CD14-positive monocyte (primary cell): ENCODE results near the gene LCLAT1. TPM values are rescaled to one million over a fixed set of nuclear protein-coding genes. Genes with fewer than 3 reads are reported as not detected.

Source experiments
- DNase-seq, 3 donors: peaks; one replicate each; pipeline ENCODE4 v3.0.0-alpha.2; 2011 to 2022
- H2AFZ ChIP-seq: 2 replicates; pipeline ENCODE4 v1.6.0; 2012; ENCODE audit warnings: mild to moderate bottlenecking, low read depth, low read length, inconsistent platforms; ENCODE audit not compliant: insufficient read depth, poor library complexity, severe bottlenecking
- H3K27ac ChIP-seq, 2 donors: 1 replicate in 1 of 2; 2 replicates in 1 of 2; pipeline ENCODE4 v1.5.1; 2012 to 2013; ENCODE audit warnings: low read length in 2 of 2, control low read depth in 1 of 2, inconsistent platforms in 1 of 2, low read depth in 1 of 2, mild to moderate bottlenecking in 1 of 2
- H3K27me3 ChIP-seq, 2 donors: one replicate each; pipeline versions ENCODE4 v1.6.0 to v1.6.1; 2011 to 2013; ENCODE audit warnings: low read length in 2 of 2; ENCODE audit not compliant: control insufficient read depth in 2 of 2, insufficient read depth in 2 of 2
- H3K36me3 ChIP-seq, 2 donors: replicated peaks in 1 of 2; 1 replicate in 1 of 2; 2 replicates in 1 of 2; pipeline versions ENCODE4 v1.5.1 to v1.6.1; 2012 to 2013; ENCODE audit warnings: low read length in 2 of 2, control low read depth in 1 of 2, inconsistent platforms in 1 of 2, mild to moderate bottlenecking in 1 of 2; ENCODE audit not compliant: insufficient read depth in 2 of 2, control insufficient read depth in 1 of 2
- H3K4me1 ChIP-seq, 2 donors: 1 replicate in 1 of 2; 2 replicates in 1 of 2; pipeline versions ENCODE4 v1.5.1 to v1.6.1; 2012 to 2013; ENCODE audit warnings: low read length in 2 of 2, control low read depth in 1 of 2, inconsistent platforms in 1 of 2, mild to moderate bottlenecking in 1 of 2, moderate library complexity in 1 of 2; ENCODE audit not compliant: insufficient read depth in 2 of 2, control insufficient read depth in 1 of 2
- H3K4me2 ChIP-seq: replicated peaks from 2 replicates; pipeline ENCODE3; 2012; ENCODE audit warnings: low read length, moderate library complexity, mild to moderate bottlenecking; ENCODE audit not compliant: poor library complexity, severe bottlenecking; ENCODE audit errors: extremely low read depth
- H3K4me3 ChIP-seq, 3 experiments: fragments of 200-600 bp in 1 of 3; sonication (generic) in 1 of 3; replicated peaks in 1 of 3; 1 replicate in 2 of 3; 2 replicates in 1 of 3; pipeline ENCODE4 v1.5.1; 2011 to 2013; ENCODE audit warnings: low read length in 3 of 3, mild to moderate bottlenecking in 3 of 3, control low read depth in 2 of 3, low read depth in 2 of 3, inconsistent platforms in 1 of 3, moderate library complexity in 1 of 3
- H3K79me2 ChIP-seq: 2 replicates; pipeline ENCODE4 v1.6.0; 2012; ENCODE audit warnings: mild to moderate bottlenecking, control low read depth, inconsistent platforms, low read length, moderate library complexity; ENCODE audit not compliant: insufficient read depth
- H3K9ac ChIP-seq: 2 replicates; pipeline ENCODE4 v1.6.0; 2017; ENCODE audit warnings: low read length, mild to moderate bottlenecking; ENCODE audit not compliant: insufficient read depth, poor library complexity, severe bottlenecking
- H3K9me3 ChIP-seq, 2 donors: replicated peaks in 1 of 2; 1 replicate in 1 of 2; 2 replicates in 1 of 2; pipeline versions ENCODE4 v1.5.1 to v1.6.1; 2012 to 2013; ENCODE audit warnings: low read length in 2 of 2, control low read depth in 1 of 2; ENCODE audit not compliant: control insufficient read depth in 1 of 2, insufficient read depth in 1 of 2
- H4K20me1 ChIP-seq: 2 replicates; pipeline ENCODE4 v1.6.0; 2012; ENCODE audit warnings: mild to moderate bottlenecking, low read length, control low read depth, moderate library complexity; ENCODE audit not compliant: insufficient read depth
- H3K27ac Mint-ChIP-seq, 7 donors: one replicate each; pipeline ENCODE4 v1.8.0; 2020; ENCODE audit warnings: mild to moderate bottlenecking in 7 of 7, mixed read lengths in 7 of 7, moderate library complexity in 6 of 7, inconsistent platforms in 2 of 7
- H3K27me3 Mint-ChIP-seq, 3 donors: one replicate each; pipeline ENCODE4 v1.8.0; 2021 to 2022; ENCODE audit warnings: low read depth in 3 of 3, mild to moderate bottlenecking in 3 of 3, mixed read lengths in 3 of 3, moderate library complexity in 3 of 3, inconsistent platforms in 1 of 3
- H3K36me3 Mint-ChIP-seq, 2 donors: one replicate each; pipeline ENCODE4 v1.8.0; 2020; ENCODE audit warnings: mixed read lengths in 2 of 2, inconsistent platforms in 1 of 2, mild to moderate bottlenecking in 1 of 2
- H3K4me1 Mint-ChIP-seq: one replicate; pipeline ENCODE4 v1.8.0; 2020; ENCODE audit warnings: mild to moderate bottlenecking, mixed read lengths
- H3K4me3 Mint-ChIP-seq, 2 donors: one replicate each; pipeline ENCODE4 v1.8.0; 2020; ENCODE audit warnings: mild to moderate bottlenecking in 2 of 2, mixed read lengths in 2 of 2, moderate library complexity in 1 of 2
- H3K9me3 Mint-ChIP-seq, 7 donors: one replicate each; pipeline ENCODE4 v1.8.0; 2020 to 2022; ENCODE audit warnings: mixed read lengths in 7 of 7, mild to moderate bottlenecking in 6 of 7, moderate library complexity in 6 of 7, inconsistent platforms in 2 of 7
- WGBS: methylation state at CpG from one replicate; pipeline ENCODE4 v1.1.5; 2013; ENCODE audit warnings: missing lambda C conversion rate; ENCODE audit not compliant: insufficient coverage; 5-methylcytosine and 5-hydroxymethylcytosine counted together
- intact Hi-C, 2 donors: fragments of 100-400 bp; cut with micrococcal nuclease; formaldehyde crosslinking; loops; one replicate each; pipeline versions ENCODE4 v1.15.0 to v1.15.1; 2023
- polyA plus RNA-seq, 3 donors: library from polyadenylated mRNA; depleted of rRNA in 1 of 3; unstranded in 2 of 3; stranded (reverse) in 1 of 3; fragments of 300-500 nt in 2 of 3; fragments of >200 nt in 1 of 3; fragmentation: Illumina TruSeq in 2 of 3; gene quantifications; 1 replicate in 2 of 3; 2 replicates in 1 of 3; pipeline ENCODE4 v1.2.3, GENCODE V29; 2012 to 2021
- TF ChIP-seq, protein P1 (sequence below): fragments of 200-600 bp; IDR thresholded peaks from one replicate; pipeline ENCODE4 v1.8.0; 2022; ENCODE audit warnings: antibody characterized with exemption, mild to moderate bottlenecking

LCLAT1 gene
- polyA plus RNA-seq, 3 donors: 1.2 to 5.7 (median 1.3) TPM

DNA sequence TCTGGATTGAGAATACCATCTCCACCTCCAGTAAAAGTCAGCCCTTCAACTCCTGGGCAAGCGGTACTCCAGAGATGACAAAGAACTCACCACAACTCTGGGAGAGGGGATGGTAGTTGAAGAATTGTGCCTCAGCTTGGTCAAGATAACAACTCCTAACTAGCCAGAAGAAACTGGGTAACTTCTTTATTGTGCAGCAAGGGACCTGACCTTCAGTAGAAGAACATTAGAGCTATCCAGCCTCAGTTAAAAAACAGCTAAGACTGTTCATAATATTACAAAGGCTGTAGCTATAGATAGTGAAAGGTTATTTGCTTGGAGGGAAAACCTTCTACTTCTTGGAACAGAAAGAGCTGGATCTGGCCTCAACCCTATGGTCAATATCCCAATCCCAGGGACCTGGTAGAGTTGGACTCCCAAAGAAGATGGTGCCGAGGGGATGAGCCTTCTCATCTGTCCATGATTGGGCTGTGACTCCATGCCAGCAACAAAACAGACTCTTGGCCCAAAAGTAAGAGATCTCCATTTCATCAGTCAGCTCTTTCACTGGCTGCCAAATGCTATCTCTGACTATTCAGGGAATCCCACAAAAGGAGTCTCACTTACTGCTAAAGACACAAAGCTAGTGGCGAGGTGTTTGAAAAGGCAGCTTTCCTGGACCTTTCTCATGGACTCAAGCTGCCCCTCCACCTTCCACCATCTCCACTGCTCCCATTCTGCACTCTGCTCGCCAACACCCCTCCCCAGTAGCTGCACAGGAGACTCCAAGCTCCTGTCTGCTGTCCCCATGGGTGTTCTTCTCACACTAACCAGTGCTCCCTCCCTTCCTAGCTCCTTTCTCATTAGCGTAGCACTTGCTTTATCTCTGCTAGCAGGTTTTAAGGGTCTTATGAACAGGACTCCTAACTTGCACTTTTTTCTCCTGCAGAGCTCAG is 214.4 kb downstream of the LCLAT1 start:
- Mint-ChIP-seq H3K27ac (no peak overlapping the region), H3K9me3 (peaks cover 0 to 15% (median 5%) of the 10 kb centered on the region in 7 donors), H3K4me3 (no peak overlapping the region), H3K36me3 (no peaks in the 10 kb centered on the region), H3K27me3 (peaks cover 0 to 5% (median 0%) of the 10 kb centered on the region in 3 donors), H3K4me1 (no peaks in the 10 kb centered on the region)
- Histone ChIP-seq H2AFZ (no peak overlapping the region), H3K4me3 (no peak overlapping the region), H3K36me3 (no peaks in the 10 kb centered on the region), H3K79me2 (no peaks in the 10 kb centered on the region), H3K9me3 (peaks cover 3 to 5% of the 10 kb centered on the region in 2 donors), H3K4me2 (no peak overlapping the region), H4K20me1 (no peaks in the 10 kb centered on the region), H3K27me3 (no peaks in the 10 kb centered on the region), H3K4me1 (no peaks in the 10 kb centered on the region), H3K27ac (no peak overlapping the region), H3K9ac (no peak overlapping the region)
- intact Hi-C loops: no loop called here
- 93% methylated on average over 3 of the region's 5 CpGs for WGBS
- DNase-seq: no peak
- TF ChIP-seq, protein P1, sequence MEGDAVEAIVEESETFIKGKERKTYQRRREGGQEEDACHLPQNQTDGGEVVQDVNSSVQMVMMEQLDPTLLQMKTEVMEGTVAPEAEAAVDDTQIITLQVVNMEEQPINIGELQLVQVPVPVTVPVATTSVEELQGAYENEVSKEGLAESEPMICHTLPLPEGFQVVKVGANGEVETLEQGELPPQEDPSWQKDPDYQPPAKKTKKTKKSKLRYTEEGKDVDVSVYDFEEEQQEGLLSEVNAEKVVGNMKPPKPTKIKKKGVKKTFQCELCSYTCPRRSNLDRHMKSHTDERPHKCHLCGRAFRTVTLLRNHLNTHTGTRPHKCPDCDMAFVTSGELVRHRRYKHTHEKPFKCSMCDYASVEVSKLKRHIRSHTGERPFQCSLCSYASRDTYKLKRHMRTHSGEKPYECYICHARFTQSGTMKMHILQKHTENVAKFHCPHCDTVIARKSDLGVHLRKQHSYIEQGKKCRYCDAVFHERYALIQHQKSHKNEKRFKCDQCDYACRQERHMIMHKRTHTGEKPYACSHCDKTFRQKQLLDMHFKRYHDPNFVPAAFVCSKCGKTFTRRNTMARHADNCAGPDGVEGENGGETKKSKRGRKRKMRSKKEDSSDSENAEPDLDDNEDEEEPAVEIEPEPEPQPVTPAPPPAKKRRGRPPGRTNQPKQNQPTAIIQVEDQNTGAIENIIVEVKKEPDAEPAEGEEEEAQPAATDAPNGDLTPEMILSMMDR: no peak

DNA sequence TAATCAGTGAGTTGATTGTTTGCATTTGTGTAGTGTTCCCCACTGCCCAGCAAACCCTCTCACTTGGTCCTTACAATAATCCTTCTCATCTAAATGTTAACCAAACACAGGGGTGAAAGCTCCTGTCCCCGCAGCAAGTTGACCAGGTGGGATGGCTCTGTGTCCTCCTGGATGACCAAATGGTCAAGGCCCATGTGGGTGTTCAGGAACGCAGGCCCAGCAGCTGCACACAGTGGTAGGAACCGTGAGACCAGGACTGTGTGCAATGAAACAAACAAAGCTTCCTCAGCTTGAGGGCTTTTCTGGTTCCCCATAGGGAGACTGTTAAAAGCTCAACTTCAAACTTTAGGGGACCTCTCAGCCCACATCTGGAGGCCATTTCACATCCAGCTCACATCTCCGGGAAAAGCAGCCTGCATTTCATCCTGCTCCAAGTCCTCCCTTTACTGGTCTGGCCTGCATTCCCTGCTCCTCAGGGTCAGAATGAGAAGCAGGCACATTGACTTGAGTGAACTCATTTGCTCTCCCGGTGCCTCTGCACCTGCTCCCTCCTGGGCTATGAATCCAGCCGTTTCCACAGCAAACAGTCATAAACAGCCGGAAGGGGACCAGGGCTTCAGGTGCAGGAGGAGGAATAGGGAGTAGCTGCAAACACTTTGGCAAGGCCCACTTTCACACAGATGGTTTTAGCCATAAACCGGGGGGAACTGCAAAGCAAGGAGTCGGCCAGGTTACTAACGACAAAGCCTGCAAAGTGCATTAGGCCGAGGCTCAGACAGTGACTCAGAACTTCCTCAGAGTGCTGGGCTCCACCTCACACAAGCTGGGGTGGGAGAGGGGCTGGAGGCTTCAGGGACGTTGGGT is 215.5 kb downstream of the LCLAT1 start:
- Histone ChIP-seq H4K20me1 (no peaks in the 10 kb centered on the region), H3K4me1 (no peaks in the 10 kb centered on the region), H3K27ac (no peak overlapping the region), H3K4me2 (no peak overlapping the region), H3K36me3 (no peaks in the 10 kb centered on the region), H3K79me2 (no peaks in the 10 kb centered on the region), H3K9ac (no peak overlapping the region), H3K9me3 (peaks cover 5 to 7% of the 10 kb centered on the region in 2 donors), H2AFZ (no peak overlapping the region), H3K4me3 (no peak overlapping the region), H3K27me3 (no peaks in the 10 kb centered on the region)
- intact Hi-C loops: no loop called here
- TF ChIP-seq, protein P1: no peak
- WGBS: 88% methylated on average over 10 of the region's 12 CpGs
- no peak for DNase-seq
- no peaks in the 10 kb centered on the region for H3K36me3 Mint-ChIP-seq
- H3K27me3 Mint-ChIP-seq: peaks cover 0 to 5% (median 0%) of the 10 kb centered on the region in 3 donors
- no peak overlapping the region for H3K4me3 Mint-ChIP-seq
- no peaks in the 10 kb centered on the region for H3K4me1 Mint-ChIP-seq
- H3K9me3 Mint-ChIP-seq: peaks cover 3 to 17% (median 6%) of the 10 kb centered on the region in 7 donors
- no peak overlapping the region for H3K27ac Mint-ChIP-seq
